Endothelial cell of umbilical vein (primary cell): ENCODE measurements around the gene ELOVL1. TPM values are rescaled to one million over a fixed set of nuclear protein-coding genes. Genes with fewer than 3 reads are reported as not detected.

Source experiments
- BruUV-seq: library from RNA; stranded (reverse); fragments of 400-500 nt; replicated peaks from 2 replicates; lab custom pipeline; 2021; lab: Mats Ljungman, UMichigan
- CTCF ChIA-PET: fragments of 300-600, 350-600 bp; sonication (Branson Sonifier 250); formaldehyde crosslinking; loops from one replicate; lab custom pipeline; 2021; ENCODE audit warnings: antibody characterized with exemption, inconsistent platforms; lab: Charles Lee
- POLR2A ChIA-PET: fragments of 300-600, 350-600 bp; sonication (Branson Sonifier 250); formaldehyde crosslinking; loops from one replicate; lab custom pipeline; 2021; ENCODE audit warnings: antibody characterized with exemption, inconsistent platforms; lab: Charles Lee
- DNase-seq: peaks from one replicate; pipeline ENCODE4 v3.0.0-alpha.2; 2011; ENCODE audit warnings: low read depth, low spot score
- FAIRE-seq: peaks from 2 replicates; lab custom pipeline; 2011; peaks lifted over from hg19 to GRCh38; lab: Jason Lieb, UNC
- H2AFZ ChIP-seq: 2 replicates; pipeline ENCODE4 v1.6.0; 2012; ENCODE audit warnings: low read depth, low read length, control low read depth, inconsistent platforms
- H3K27ac ChIP-seq: 2 replicates; pipeline ENCODE4 v1.5.1; 2011; ENCODE audit warnings: low read depth, mild to moderate bottlenecking, control low read depth, low read length, moderate library complexity; ENCODE audit not compliant: insufficient read depth
- H3K27me3 ChIP-seq, 2 experiments: 2 replicates each; pipeline versions ENCODE4 v1.6.0 to v1.6.1; 2011; ENCODE audit warnings: low read length in 2 of 2, mixed read lengths in 1 of 2; ENCODE audit not compliant: control insufficient read depth in 2 of 2, insufficient read depth in 2 of 2
- H3K36me3 ChIP-seq, 2 experiments: 2 replicates in 1 of 2; 3 replicates in 1 of 2; pipeline ENCODE4 v1.5.1; 2011; ENCODE audit warnings: low read length in 2 of 2, mild to moderate bottlenecking in 1 of 2, moderate library complexity in 1 of 2; ENCODE audit not compliant: control insufficient read depth in 2 of 2, insufficient read depth in 2 of 2; ENCODE audit errors: extremely low read depth in 1 of 2
- H3K4me1 ChIP-seq: 3 replicates; pipeline ENCODE4 v1.5.1; 2011; ENCODE audit warnings: mild to moderate bottlenecking, low read length; ENCODE audit not compliant: control insufficient read depth, insufficient read depth; ENCODE audit errors: extremely low read depth
- H3K4me2 ChIP-seq: 2 replicates; pipeline ENCODE4 v1.6.1; 2011; ENCODE audit warnings: low read length, control low read depth, mixed read lengths; ENCODE audit not compliant: insufficient read depth
- H3K4me3 ChIP-seq, 3 experiments: fragments of 200-600 bp in 1 of 3; sonication (generic), shearing (Covaris generic) in 1 of 3; replicated peaks in 1 of 3; 2 replicates each; pipeline ENCODE4 v1.5.1; 2011 to 2016; ENCODE audit warnings: control low read depth in 3 of 3, low read length in 3 of 3, mild to moderate bottlenecking in 2 of 3, inconsistent platforms in 1 of 3, low read depth in 1 of 3, moderate library complexity in 1 of 3; ENCODE audit not compliant: insufficient read depth in 1 of 3
- H3K79me2 ChIP-seq: 2 replicates; pipeline ENCODE4 v1.6.0; 2012; ENCODE audit warnings: low read length, inconsistent platforms; ENCODE audit not compliant: control insufficient read depth, insufficient read depth
- H3K9ac ChIP-seq: replicated peaks from 2 replicates; pipeline ENCODE3; 2011; ENCODE audit warnings: low read length, control low read depth; ENCODE audit not compliant: insufficient read depth; ENCODE audit errors: extremely low read depth
- H3K9me1 ChIP-seq: replicated peaks from 3 replicates; pipeline ENCODE4 v1.6.0; 2011; ENCODE audit warnings: mild to moderate bottlenecking, low read length; ENCODE audit not compliant: control insufficient read depth, insufficient read depth; ENCODE audit errors: extremely low read depth
- H3K9me3 ChIP-seq: replicated peaks from 2 replicates; pipeline ENCODE4 v1.5.1; 2012; ENCODE audit warnings: low read length, inconsistent platforms; ENCODE audit not compliant: control insufficient read depth, insufficient read depth
- H4K20me1 ChIP-seq: replicated peaks from 2 replicates; pipeline ENCODE3; 2011; ENCODE audit warnings: mild to moderate bottlenecking, low read length; ENCODE audit not compliant: control insufficient read depth, insufficient read depth; ENCODE audit errors: extremely low read depth
- EZH2 ChIP-seq: IDR thresholded peaks from 2 replicates; pipeline ENCODE4 v1.6.1; 2012; ENCODE audit warnings: borderline replicate concordance, low read depth, mild to moderate bottlenecking, moderate library complexity, low read length, inconsistent platforms; ENCODE audit not compliant: severe bottlenecking
- FOS ChIP-seq: IDR thresholded peaks from 2 replicates; pipeline ENCODE4 v1.6.1; 2011; ENCODE audit warnings: mild to moderate bottlenecking, low read length, moderate library complexity, borderline replicate concordance; ENCODE audit not compliant: insufficient read depth
- GATA2 ChIP-seq: IDR thresholded peaks from 2 replicates; pipeline ENCODE4 v1.7.0; 2011; ENCODE audit warnings: low read depth, mild to moderate bottlenecking, moderate library complexity, mixed read lengths, low read length; ENCODE audit not compliant: insufficient read length, insufficient read depth
- JUN ChIP-seq: IDR thresholded peaks from 2 replicates; pipeline ENCODE4 v1.6.1; 2011; ENCODE audit warnings: borderline replicate concordance, low read depth; ENCODE audit not compliant: insufficient read length, insufficient read depth
- MAX ChIP-seq: IDR thresholded peaks from 2 replicates; pipeline ENCODE4 v1.6.1; 2011; ENCODE audit not compliant: insufficient read depth, insufficient read length
- MYC ChIP-seq: IDR thresholded peaks from one replicate; pipeline ENCODE4 v1.6.1; 2011; ENCODE audit warnings: mild to moderate bottlenecking, low read depth, low read length
- POLR2A ChIP-seq: IDR thresholded peaks from 2 replicates; pipeline ENCODE4 v1.6.1; 2012; ENCODE audit warnings: low read depth, mild to moderate bottlenecking, control low read depth, low read length
- POLR2AphosphoS5 ChIP-seq: IDR thresholded peaks from 2 replicates; pipeline ENCODE4 v1.6.1; 2012; ENCODE audit warnings: low read depth, mild to moderate bottlenecking, control low read depth, low read length, moderate library complexity; ENCODE audit not compliant: insufficient read depth
- dilution Hi-C: fragments of 300-500 bp; cut with MboI; formaldehyde crosslinking; loops from one replicate; pipeline ENCODE4 v1.15.0; 2019; ENCODE audit warnings: low sequenced_read_pairs; ENCODE audit not compliant: extremely low pct_ligation_motif_present
- intact Hi-C: fragments of 100-400 bp; cut with micrococcal nuclease; formaldehyde crosslinking; loops from one replicate; pipeline ENCODE4 v1.10.0; 2022
- polyA plus RNA-seq, 4 experiments: library from polyadenylated mRNA; depleted of rRNA in 3 of 4; stranded (reverse) in 3 of 4; unstranded in 1 of 4; fragments of >200 nt; gene quantifications; 2 replicates each; pipeline versions ENCODE4 v1.2.1 to v1.2.3, GENCODE V29; 2011 to 2012; ENCODE audit warnings: missing spikeins in 1 of 4
- total RNA-seq: library from RNA; stranded (reverse); gene quantifications from 2 replicates; pipeline ENCODE4 v1.2.3, GENCODE V29; 2021
- TF ChIP-seq, protein P1 (sequence below), 2 donors: IDR thresholded peaks; 1 replicate in 1 of 2; 2 replicates in 1 of 2; pipeline ENCODE4 v1.5.1; 2011; ENCODE audit warnings: low read length in 2 of 2, mild to moderate bottlenecking in 2 of 2, moderate library complexity in 2 of 2, control low read depth in 1 of 2, inconsistent platforms in 1 of 2, low read depth in 1 of 2; ENCODE audit not compliant: insufficient read depth in 1 of 2; ENCODE audit errors: extremely low read depth in 1 of 2

ELOVL1 gene
- total and polyA plus RNA-seq, 2 donors (not counting 3 experiments of a cell fraction or from before 2014, with no cell fraction given), result 134 to 303 TPM

DNA sequence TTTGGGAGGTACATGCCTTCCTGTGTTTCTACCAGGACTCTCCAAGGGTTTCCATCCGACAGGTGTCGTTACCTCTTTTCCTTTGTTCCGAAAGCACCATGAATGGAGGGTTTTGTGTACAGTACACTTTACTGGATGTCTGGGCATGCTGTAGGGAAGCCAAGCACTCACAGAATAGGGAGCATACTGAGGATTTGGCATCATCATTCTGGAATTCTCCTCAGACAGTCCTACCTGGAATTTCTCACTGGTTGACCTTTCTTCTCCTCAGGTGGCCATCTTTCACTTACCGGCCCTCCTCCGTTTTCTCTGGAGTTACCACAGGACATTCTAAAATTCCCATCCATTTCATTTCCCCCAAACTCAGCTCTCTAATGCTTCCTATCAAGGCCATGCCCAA lies 36.1 kb downstream of the ELOVL1 start:
- H3K9me1 ChIP-seq, result no peaks in the 10 kb centered on the region
- H3K79me2 ChIP-seq, result no peaks in the 10 kb centered on the region
- intact Hi-C loops (no loop called here), dilution Hi-C loops (no loop called here)
- no peaks in the 10 kb centered on the region for H4K20me1 ChIP-seq
- no peak overlapping the region for H3K27ac ChIP-seq
- DNase-seq (no peak), FAIRE-seq (no peak)
- no peaks in the 10 kb centered on the region for H3K27me3 ChIP-seq
- no TSS peak for BruUV-seq
- no peak overlapping the region for H3K4me2 ChIP-seq
- H3K36me3 ChIP-seq, result no peaks in the 10 kb centered on the region
- no peak overlapping the region for H3K9ac ChIP-seq
- no peak for TF ChIP-seq GATA2
- no peak for TF ChIP-seq FOS
- TF ChIP-seq EZH2, result no peak
- no peak for TF ChIP-seq POLR2AphosphoS5
- TF ChIP-seq JUN, result no peak
- TF ChIP-seq, protein P1, sequence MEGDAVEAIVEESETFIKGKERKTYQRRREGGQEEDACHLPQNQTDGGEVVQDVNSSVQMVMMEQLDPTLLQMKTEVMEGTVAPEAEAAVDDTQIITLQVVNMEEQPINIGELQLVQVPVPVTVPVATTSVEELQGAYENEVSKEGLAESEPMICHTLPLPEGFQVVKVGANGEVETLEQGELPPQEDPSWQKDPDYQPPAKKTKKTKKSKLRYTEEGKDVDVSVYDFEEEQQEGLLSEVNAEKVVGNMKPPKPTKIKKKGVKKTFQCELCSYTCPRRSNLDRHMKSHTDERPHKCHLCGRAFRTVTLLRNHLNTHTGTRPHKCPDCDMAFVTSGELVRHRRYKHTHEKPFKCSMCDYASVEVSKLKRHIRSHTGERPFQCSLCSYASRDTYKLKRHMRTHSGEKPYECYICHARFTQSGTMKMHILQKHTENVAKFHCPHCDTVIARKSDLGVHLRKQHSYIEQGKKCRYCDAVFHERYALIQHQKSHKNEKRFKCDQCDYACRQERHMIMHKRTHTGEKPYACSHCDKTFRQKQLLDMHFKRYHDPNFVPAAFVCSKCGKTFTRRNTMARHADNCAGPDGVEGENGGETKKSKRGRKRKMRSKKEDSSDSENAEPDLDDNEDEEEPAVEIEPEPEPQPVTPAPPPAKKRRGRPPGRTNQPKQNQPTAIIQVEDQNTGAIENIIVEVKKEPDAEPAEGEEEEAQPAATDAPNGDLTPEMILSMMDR (IDR thresholded peaks at IDR 0.05; ENCODE audit: extremely low read depth in 1 of 2, insufficient read depth in 1 of 2, low read depth in 1 of 2, low read length in 2 of 2), result no peak
- no peak for TF ChIP-seq POLR2A
- TF ChIP-seq MYC, result no peak
- TF ChIP-seq MAX, result no peak
- H3K4me3 ChIP-seq, result no peak overlapping the region
- no peak overlapping the region for H2AFZ ChIP-seq
- no peaks in the 10 kb centered on the region for H3K9me3 ChIP-seq
- H3K4me1 ChIP-seq, result peaks cover 10% of the 10 kb centered on the region
- POLR2A ChIA-PET, result no interaction called here
- CTCF ChIA-PET, result interaction anchor here (3.6 kb wide), 1 partner anchor 26 kb away, joined by 14 read pairs; the partner anchor contains the start of gene CDC20
